Measurements from ENCODE around the gene RHBDL1. TPM values are rescaled to one million over a fixed set of nuclear protein-coding genes. Genes with fewer than 3 reads are reported as not detected.

The RHBDL1 gene
- total RNA-seq, 1 experiment from 2014 or later = 12.7 TPM

GRCh38 chr16:702341-702740, 26.9 kb downstream of the RHBDL1 start:
- H3K4me2 ChIP-seq (ENCODE audit: low read length) = no peak overlapping the region
- intact Hi-C loops (cut with micrococcal nuclease) = no loop called here
- RAD21 ChIA-PET (ENCODE audit: low non-redundant PET in 1 of 2, low total read pairs in 2 of 2, uncharacterized antibody in 2 of 2, unreplicated experiment in 2 of 2) = no interaction called here
- no peak for TF ChIP-seq SP1 (IDR thresholded peaks at IDR 0.05; ENCODE audit: low read depth)
- TF ChIP-seq ZNF274 (IDR thresholded peaks at IDR 0.05; ENCODE audit: low read depth, low read length) = no peak
- no peak for TF ChIP-seq CBX3 (IDR thresholded peaks at IDR 0.05; ENCODE audit: low read depth)
- no peak for TF ChIP-seq RAD21 (IDR thresholded peaks at IDR 0.05; ENCODE audit: low read depth)
- TF ChIP-seq POLR2A (IDR thresholded peaks at IDR 0.05; ENCODE audit: borderline replicate concordance, extremely low read depth, insufficient read depth, insufficient read length) = no peak
- no peak for TF ChIP-seq SRF (IDR thresholded peaks at IDR 0.05; ENCODE audit: low read depth)
- TF ChIP-seq CEBPB (IDR thresholded peaks at IDR 0.05; ENCODE audit: low read depth) = no peak
- TF ChIP-seq EZH2phosphoT487 (IDR thresholded peaks at IDR 0.05; ENCODE audit: borderline replicate concordance) = no peak
- no peak for TF ChIP-seq SIN3A (IDR thresholded peaks at IDR 0.05; ENCODE audit: low read depth)
- no peak for TF ChIP-seq ELF1 (IDR thresholded peaks at IDR 0.05; ENCODE audit: borderline replicate concordance, low read depth)
- no peak for TF ChIP-seq FOSL1 (IDR thresholded peaks at IDR 0.05; ENCODE audit: low read depth)
- TF ChIP-seq, protein P1, sequence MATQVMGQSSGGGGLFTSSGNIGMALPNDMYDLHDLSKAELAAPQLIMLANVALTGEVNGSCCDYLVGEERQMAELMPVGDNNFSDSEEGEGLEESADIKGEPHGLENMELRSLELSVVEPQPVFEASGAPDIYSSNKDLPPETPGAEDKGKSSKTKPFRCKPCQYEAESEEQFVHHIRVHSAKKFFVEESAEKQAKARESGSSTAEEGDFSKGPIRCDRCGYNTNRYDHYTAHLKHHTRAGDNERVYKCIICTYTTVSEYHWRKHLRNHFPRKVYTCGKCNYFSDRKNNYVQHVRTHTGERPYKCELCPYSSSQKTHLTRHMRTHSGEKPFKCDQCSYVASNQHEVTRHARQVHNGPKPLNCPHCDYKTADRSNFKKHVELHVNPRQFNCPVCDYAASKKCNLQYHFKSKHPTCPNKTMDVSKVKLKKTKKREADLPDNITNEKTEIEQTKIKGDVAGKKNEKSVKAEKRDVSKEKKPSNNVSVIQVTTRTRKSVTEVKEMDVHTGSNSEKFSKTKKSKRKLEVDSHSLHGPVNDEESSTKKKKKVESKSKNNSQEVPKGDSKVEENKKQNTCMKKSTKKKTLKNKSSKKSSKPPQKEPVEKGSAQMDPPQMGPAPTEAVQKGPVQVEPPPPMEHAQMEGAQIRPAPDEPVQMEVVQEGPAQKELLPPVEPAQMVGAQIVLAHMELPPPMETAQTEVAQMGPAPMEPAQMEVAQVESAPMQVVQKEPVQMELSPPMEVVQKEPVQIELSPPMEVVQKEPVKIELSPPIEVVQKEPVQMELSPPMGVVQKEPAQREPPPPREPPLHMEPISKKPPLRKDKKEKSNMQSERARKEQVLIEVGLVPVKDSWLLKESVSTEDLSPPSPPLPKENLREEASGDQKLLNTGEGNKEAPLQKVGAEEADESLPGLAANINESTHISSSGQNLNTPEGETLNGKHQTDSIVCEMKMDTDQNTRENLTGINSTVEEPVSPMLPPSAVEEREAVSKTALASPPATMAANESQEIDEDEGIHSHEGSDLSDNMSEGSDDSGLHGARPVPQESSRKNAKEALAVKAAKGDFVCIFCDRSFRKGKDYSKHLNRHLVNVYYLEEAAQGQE (IDR thresholded peaks at IDR 0.05; ENCODE audit: low read depth) = no peak
- TF ChIP-seq ZFX (IDR thresholded peaks at IDR 0.05) = no peak
- no peak for TF ChIP-seq JUND (IDR thresholded peaks at IDR 0.05)
- H3K79me2 ChIP-seq (ENCODE audit: insufficient read depth, low read length) = peaks cover 38% of the 10 kb centered on the region
- ATAC-seq (no peak), DNase-seq (ENCODE audit: low read depth, low spot score) (no peak)
- no peak overlapping the region for H3K9ac ChIP-seq (ENCODE audit: low read length)
- H3K27ac ChIP-seq (ENCODE audit: low read depth, low read length) = no peak overlapping the region
- no peaks in the 10 kb centered on the region for H4K20me1 ChIP-seq (ENCODE audit: insufficient read depth)
- H3K9me3 ChIP-seq (ENCODE audit: control insufficient read depth in 1 of 2, insufficient read depth in 1 of 2, low read depth in 1 of 2, low read length in 2 of 2) = no peaks in the 10 kb centered on the region
- H2AFZ ChIP-seq (ENCODE audit: low read depth, low read length, poor library complexity, severe bottlenecking) = no peak overlapping the region
- CTCF ChIA-PET = no interaction called here
- H3K27me3 ChIP-seq (ENCODE audit: insufficient read depth, low read length) = no peaks in the 10 kb centered on the region
- H3K4me3 ChIP-seq (replicated peaks in 1 of 2; ENCODE audit: low read depth in 1 of 2, low read length in 2 of 2) = no peak overlapping the region
- no peaks in the 10 kb centered on the region; a peak in 2 of 4 replicates for H3K36me3 ChIP-seq (ENCODE audit: control insufficient read depth in 1 of 2, insufficient read depth in 2 of 2, low read length in 2 of 2)
- peaks cover 0 to 21% of the 10 kb centered on the region in 2 experiments; a peak in 3 of 4 replicates for H3K4me1 ChIP-seq (ENCODE audit: control insufficient read depth in 1 of 2, insufficient read depth in 2 of 2, low read length in 2 of 2)
- BruUV-seq (replicated peaks) = no TSS peak
- POLR2A ChIA-PET = no interaction called here
- no peaks in the 10 kb centered on the region for H3K9me2 ChIP-seq (ENCODE audit: insufficient read depth)

Measured in HCT116 (cell line).